RWPE2 (cell line): ENCODE results near the gene FOXRED1.
"Not testable (repeated sequence)": the region's sequence is repeated elsewhere in the genome, so short reads cannot be mapped to it uniquely, and the experiment has no call there.

Experiments
- ATAC-seq: fragments of 200-7000 bp; cut with Tn5 transposase; 3 replicates; pipeline ENCODE4 v1.9.1; 2021; ENCODE audit warnings: low read depth
- DNase-seq: peaks from one replicate; pipeline ENCODE4 v3.0.0-alpha.2; 2020; ENCODE audit warnings: low spot score
- H3K27ac ChIP-seq: fragments of 450-650 bp; 2 replicates; pipeline ENCODE4 v1.5.1; 2017; ENCODE audit warnings: mild to moderate bottlenecking; ENCODE audit not compliant: poor library complexity, severe bottlenecking
- H3K27me3 ChIP-seq: fragments of 250-450 bp; sonication (Bioruptor Pico); 2 replicates; pipeline ENCODE4 v1.5.1; 2021; ENCODE audit warnings: mild to moderate bottlenecking, moderate library complexity; ENCODE audit not compliant: insufficient read depth, poor library complexity, severe bottlenecking
- H3K36me3 ChIP-seq: fragments of 250-450 bp; sonication (Bioruptor Pico); 2 replicates; pipeline ENCODE4 v1.5.1; 2020; ENCODE audit warnings: low read depth, mild to moderate bottlenecking, moderate library complexity
- H3K4me1 ChIP-seq: fragments of 250-450 bp; sonication (Bioruptor Pico); 2 replicates; pipeline ENCODE4 v1.5.1; 2021; ENCODE audit warnings: mild to moderate bottlenecking, moderate library complexity; ENCODE audit not compliant: insufficient read depth, poor library complexity, severe bottlenecking
- H3K4me3 ChIP-seq: fragments of 250-450 bp; sonication (Bioruptor Pico); 2 replicates; pipeline ENCODE4 v1.5.1; 2021; ENCODE audit warnings: mild to moderate bottlenecking, moderate library complexity; ENCODE audit not compliant: severe bottlenecking
- H3K9me3 ChIP-seq: fragments of 250-450 bp; sonication (Bioruptor Pico); 2 replicates; pipeline ENCODE4 v1.5.1; 2021; ENCODE audit warnings: mild to moderate bottlenecking, moderate library complexity; ENCODE audit not compliant: severe bottlenecking
- CTCF ChIP-seq: fragments of 450-650 bp; IDR thresholded peaks from one replicate; pipeline ENCODE4 v1.5.1; 2017; ENCODE audit warnings: mild to moderate bottlenecking, moderate library complexity; ENCODE audit not compliant: poor library complexity, severe bottlenecking

The FOXRED1 gene

GRCh38 chr11:126308271-126308671 is 39.3 kb downstream of the FOXRED1 start:
- H3K27ac ChIP-seq = no peak overlapping the region
- TF ChIP-seq CTCF = no peak
- DNase-seq = no peak
- H3K4me3 ChIP-seq = no peak overlapping the region
- no peaks in the 10 kb centered on the region for H3K9me3 ChIP-seq
- H3K27me3 ChIP-seq = no peaks in the 10 kb centered on the region
- peaks cover 6% of the 10 kb centered on the region for H3K36me3 ChIP-seq
- no peak for ATAC-seq
- peaks cover 10% of the 10 kb centered on the region for H3K4me1 ChIP-seq

- DNase-seq = not testable (repeated sequence)
Observed at GRCh38 chr11:126308771-126309170, 39.8 kb downstream of the FOXRED1 start.

GRCh38 chr11:126310200-126310991 is 41.4 kb downstream of the FOXRED1 start:
- Histone ChIP-seq H3K27me3 (no peaks in the 10 kb centered on the region), H3K27ac (no peak overlapping the region), H3K4me1 (peaks cover 7% of the 10 kb centered on the region), H3K9me3 (no peaks in the 10 kb centered on the region), H3K36me3 (peaks cover 13% of the 10 kb centered on the region), H3K4me3 (no peak overlapping the region)
- ATAC-seq = peak; percentile 91
- peak; percentile 90 for TF ChIP-seq CTCF
- no peak for DNase-seq

More at GRCh38 chr11:126308771-126309170, 39.8 kb downstream of the FOXRED1 start:
- H3K36me3 ChIP-seq, H3K9me3 ChIP-seq, ATAC-seq, H3K4me3 ChIP-seq, H3K27me3 ChIP-seq, H3K27ac ChIP-seq: not testable (repeated sequence)
- H3K4me1 ChIP-seq = peaks cover 14% of the 10 kb centered on the region

GRCh38 chr11:126310992-126311310 is 42.0 kb downstream of the FOXRED1 start:
- no peak overlapping the region for H3K4me3 ChIP-seq
- no peak for ATAC-seq
- DNase-seq = no peak
- H3K36me3 ChIP-seq = peaks cover 13% of the 10 kb centered on the region
- H3K27ac ChIP-seq = no peak overlapping the region
- no peak for TF ChIP-seq CTCF
- H3K4me1 ChIP-seq = peaks cover 7% of the 10 kb centered on the region
- no peaks in the 10 kb centered on the region for H3K27me3 ChIP-seq
- H3K9me3 ChIP-seq = no peaks in the 10 kb centered on the region

GRCh38 chr11:126311401-126312291 is 42.7 kb downstream of the FOXRED1 start:
- DNase-seq (no peak), ATAC-seq (no peak)
- Histone ChIP-seq H3K9me3 (no peaks in the 10 kb centered on the region), H3K36me3 (peaks cover 13% of the 10 kb centered on the region), H3K4me1 (peaks cover 7% of the 10 kb centered on the region), H3K27me3 (no peaks in the 10 kb centered on the region), H3K27ac (no peak overlapping the region), H3K4me3 (no peak overlapping the region)
- TF ChIP-seq CTCF = no peak
